Gastroesophageal sphincter (tissue), 4 donors: ENCODE data around the gene RANBP10. TPM values are rescaled to one million over a fixed set of nuclear protein-coding genes. Genes with fewer than 3 reads are reported as not detected.
"Not testable (repeated sequence)": the region's sequence is repeated elsewhere in the genome, so short reads cannot be mapped to it uniquely, and the experiment has no call there.

Source experiments
- ATAC-seq: fragments of 150-250 bp; one replicate; pipeline ENCODE4 v1.9.1; 2016; ENCODE audit warnings: mild to moderate bottlenecking, moderate library complexity
- H3K27ac ChIP-seq, 4 donors: fragments of 200-600 bp; sonication (generic) in 3 of 4; 1 replicate in 3 of 4; 2 replicates in 1 of 4; pipeline ENCODE4 v1.5.1; 2016 to 2019
- H3K27me3 ChIP-seq: fragments of 200-600 bp; sonication (generic); one replicate; pipeline ENCODE4 v1.5.1; 2019
- H3K36me3 ChIP-seq, 2 donors: fragments of 200-600 bp; sonication (generic); one replicate each; pipeline ENCODE4 v1.5.1; 2019; ENCODE audit warnings: control low read depth in 1 of 2
- H3K4me1 ChIP-seq, 3 donors: fragments of 200-600 bp; sonication (generic); 1 replicate in 2 of 3; 2 replicates in 1 of 3; pipeline ENCODE4 v1.5.1; 2016 to 2019; ENCODE audit warnings: control low read depth in 2 of 3
- H3K4me3 ChIP-seq, 2 donors: fragments of 200-600 bp; sonication (generic); one replicate each; pipeline ENCODE4 v1.5.1; 2019; ENCODE audit warnings: mild to moderate bottlenecking in 1 of 2, moderate library complexity in 1 of 2
- H3K9me3 ChIP-seq, 3 donors: fragments of 200-600 bp; sonication (generic); one replicate each; pipeline ENCODE4 v1.5.1; 2017 to 2019; ENCODE audit warnings: control low read depth in 2 of 3
- CTCF ChIP-seq, 4 experiments: fragments of 200-600 bp in 2 of 4; fragments of 450-650 bp in 2 of 4; sonication (generic) in 1 of 4; IDR thresholded peaks; one replicate each; pipeline ENCODE4 v1.5.1; 2017 to 2019; ENCODE audit warnings: antibody characterized with exemption in 4 of 4, mild to moderate bottlenecking in 2 of 4, moderate library complexity in 2 of 4
- EP300 ChIP-seq: sonication (generic); formaldehyde crosslinking; IDR thresholded peaks from one replicate; pipeline ENCODE4 v1.6.1; 2017; ENCODE audit warnings: antibody characterized with exemption, mild to moderate bottlenecking
- POLR2A ChIP-seq, 2 donors: fragments of 450-650 bp; IDR thresholded peaks; one replicate each; pipeline ENCODE4 v1.6.1; 2017; ENCODE audit warnings: antibody characterized with exemption in 2 of 2, mild to moderate bottlenecking in 2 of 2, moderate library complexity in 1 of 2
- POLR2AphosphoS5 ChIP-seq: sonication (generic); formaldehyde crosslinking; IDR thresholded peaks from one replicate; pipeline ENCODE4 v1.6.1; 2017; ENCODE audit warnings: antibody characterized with exemption
- WGBS, 2 donors: methylation state at CpG; one replicate each; pipeline ENCODE4 v1.1.5; 2018; ENCODE audit warnings: low coverage in 1 of 2; 5-methylcytosine and 5-hydroxymethylcytosine counted together
- total RNA-seq, 4 donors: library from RNA; depleted of rRNA; stranded (reverse); fragments of >200 nt; gene quantifications; one replicate each; pipeline ENCODE4 v1.1.0, GENCODE V29; 2016

RANBP10 gene
- total RNA-seq, 4 donors from 2014 or later = 6.0 to 12.3 (median 8.4) TPM

- ATAC-seq = no peak
- H3K4me3 ChIP-seq = peak overlapping the region; percentile 81 to 84
- TF ChIP-seq CTCF (IDR thresholded peaks at IDR 0.05) (no peak), EP300 (no peak), POLR2AphosphoS5 (no peak), POLR2A (IDR thresholded peaks at IDR 0.05) (no peak)
- WGBS, 2 donors = 29 to 53% methylated on average over 7 to 15 of the region's 17 CpGs
- no peaks in the 10 kb centered on the region for H3K9me3 ChIP-seq
- peak overlapping the region; percentile 97 to 100 (median 100) for H3K27ac ChIP-seq
- no peaks in the 10 kb centered on the region for H3K27me3 ChIP-seq
- H3K36me3 ChIP-seq = no peaks in the 10 kb centered on the region
- H3K4me1 ChIP-seq = peaks cover 6 to 45% (median 28%) of the 10 kb centered on the region in 3 donors
Observed at GRCh38 chr16:67841198-67841815, 34.9 kb upstream of the RANBP10 start.

GRCh38 chr16:67837811-67838210 is 31.5 kb upstream of the RANBP10 start:
- Histone ChIP-seq H3K9me3 (no peaks in the 10 kb centered on the region), H3K4me1 (peaks cover 0 to 24% (median 2%) of the 10 kb centered on the region in 3 donors), H3K27ac (no peak overlapping the region), H3K4me3 (no peak overlapping the region), H3K27me3 (no peaks in the 10 kb centered on the region), H3K36me3 (no peaks in the 10 kb centered on the region)
- no peak for ATAC-seq
- TF ChIP-seq CTCF (IDR thresholded peaks at IDR 0.05) (no peak), POLR2AphosphoS5 (no peak), POLR2A (IDR thresholded peaks at IDR 0.05) (no peak), EP300 (no peak)
- WGBS, 2 donors = 78 to 82% methylated on average over 2 of the region's 2 CpGs

GRCh38 chr16:67837190-67837589 is 30.8 kb upstream of the RANBP10 start:
- H3K36me3 ChIP-seq, ATAC-seq: not testable (repeated sequence)

GRCh38 chr16:67834242-67834614 is 27.9 kb upstream of the RANBP10 start:
- ATAC-seq = no peak
- peaks cover 0 to 31% of the 10 kb centered on the region in 2 donors for H3K36me3 ChIP-seq
- no peaks in the 10 kb centered on the region for H3K9me3 ChIP-seq
- peak overlapping the region; percentile 66 to 90 for H3K4me3 ChIP-seq
- peak overlapping the region in 3 of 4 donors; percentile 78 to 85 (median 84) for H3K27ac ChIP-seq
- TF ChIP-seq EP300 (no peak), CTCF (IDR thresholded peaks at IDR 0.05) (no peak), POLR2A (IDR thresholded peaks at IDR 0.05) (no peak), POLR2AphosphoS5 (no peak)
- peaks cover 0 to 21% (median 10%) of the 10 kb centered on the region in 3 donors for H3K4me1 ChIP-seq
- 53 to 73% methylated on average over 5 to 10 of the region's 10 CpGs for WGBS, 2 donors
- H3K27me3 ChIP-seq = no peaks in the 10 kb centered on the region

More at GRCh38 chr16:67837190-67837589, 30.8 kb upstream of the RANBP10 start:
- not testable (repeated sequence) for H3K4me3 ChIP-seq, H3K27me3 ChIP-seq, H3K27ac ChIP-seq, H3K9me3 ChIP-seq
- peaks cover 0 to 27% (median 8%) of the 10 kb centered on the region in 3 donors for H3K4me1 ChIP-seq
- 73 to 90% methylated on average over 4 of the region's 10 CpGs for whole genome bisulfite sequencing, 2 donors

- 0% methylated on average over 1 to 2 of the region's 49 CpGs for WGBS, 2 donors
- H3K36me3 ChIP-seq = peaks cover 0 to 37% of the 10 kb centered on the region in 2 donors
- peaks cover 0 to 21% (median 10%) of the 10 kb centered on the region in 3 donors for H3K4me1 ChIP-seq
- peak overlapping the region; percentile 66 to 90 for H3K4me3 ChIP-seq
- peak overlapping the region; percentile 41 to 85 (median 81) for H3K27ac ChIP-seq
- TF ChIP-seq POLR2AphosphoS5 = peak; percentile 65
- TF ChIP-seq POLR2A (IDR thresholded peaks at IDR 0.05) = peak; percentile 68 to 76
- peak in 1 of 4 experiments; percentile 8 for TF ChIP-seq CTCF (IDR thresholded peaks at IDR 0.05)
- TF ChIP-seq EP300 = no peak
- no peaks in the 10 kb centered on the region for H3K27me3 ChIP-seq
- peak; percentile 97 for ATAC-seq
- no peaks in the 10 kb centered on the region for H3K9me3 ChIP-seq
Observed at GRCh38 chr16:67833415-67834241, 27.3 kb upstream of the RANBP10 start.
